ENCODE data around the gene VIPR2.

Gene VIPR2

GRCh38 chr7:159042581-159043101 is 102.0 kb downstream of the VIPR2 start:
- H3K36me3 ChIP-seq = no peaks in the 10 kb centered on the region
- H3K9me3 ChIP-seq = no peaks in the 10 kb centered on the region
- no peaks in the 10 kb centered on the region for H3K4me1 ChIP-seq
- TF ChIP-seq CTCF (IDR thresholded peaks at IDR 0.05; ENCODE audit: low read depth, low read length) = no peak
- DNase-seq = no peak
- no peaks in the 10 kb centered on the region for H3K27me3 ChIP-seq
- H3K4me3 ChIP-seq (ENCODE audit: low read depth, low read length) = no peak overlapping the region

- no peaks in the 10 kb centered on the region for H3K36me3 ChIP-seq
- no peak for DNase-seq
- H3K4me3 ChIP-seq (ENCODE audit: low read depth, low read length) = no peak overlapping the region
- no peaks in the 10 kb centered on the region for H3K4me1 ChIP-seq
- no peaks in the 10 kb centered on the region for H3K9me3 ChIP-seq
- TF ChIP-seq CTCF (IDR thresholded peaks at IDR 0.05; ENCODE audit: low read depth, low read length) = no peak
- no peaks in the 10 kb centered on the region for H3K27me3 ChIP-seq
These were observed 102.6 kb downstream of the VIPR2 start for GRCh38 chr7:159042103-159042502.

- TF ChIP-seq CTCF (IDR thresholded peaks at IDR 0.05; ENCODE audit: low read depth, low read length) = no peak
- Histone ChIP-seq H3K9me3 (no peaks in the 10 kb centered on the region), H3K36me3 (no peaks in the 10 kb centered on the region), H3K27me3 (no peaks in the 10 kb centered on the region), H3K4me1 (no peaks in the 10 kb centered on the region), H3K4me3 (ENCODE audit: low read depth, low read length) (no peak overlapping the region)
- no peak for DNase-seq
These were observed 103.6 kb downstream of the VIPR2 start for GRCh38 chr7:159040912-159041711.

GRCh38 chr7:159040146-159040545 is 104.5 kb downstream of the VIPR2 start:
- Histone ChIP-seq H3K36me3 (no peaks in the 10 kb centered on the region), H3K9me3 (no peaks in the 10 kb centered on the region), H3K4me1 (no peaks in the 10 kb centered on the region), H3K4me3 (ENCODE audit: low read depth, low read length) (no peak overlapping the region), H3K27me3 (no peaks in the 10 kb centered on the region)
- no peak for TF ChIP-seq CTCF (IDR thresholded peaks at IDR 0.05; ENCODE audit: low read depth, low read length)
- no peak for DNase-seq

- Histone ChIP-seq H3K4me3 (ENCODE audit: low read depth, low read length) (no peak overlapping the region), H3K36me3 (no peaks in the 10 kb centered on the region), H3K27me3 (no peaks in the 10 kb centered on the region), H3K9me3 (no peaks in the 10 kb centered on the region), H3K4me1 (no peaks in the 10 kb centered on the region)
- DNase-seq = no peak
- TF ChIP-seq CTCF (IDR thresholded peaks at IDR 0.05; ENCODE audit: low read depth, low read length) = no peak
These were observed 105.0 kb downstream of the VIPR2 start for GRCh38 chr7:159039716-159040115.

GRCh38 chr7:159038066-159038465 is 106.6 kb downstream of the VIPR2 start:
- H3K4me3 ChIP-seq (ENCODE audit: low read depth, low read length) = no peak overlapping the region
- H3K9me3 ChIP-seq = no peaks in the 10 kb centered on the region
- no peaks in the 10 kb centered on the region for H3K4me1 ChIP-seq
- no peak for DNase-seq
- H3K36me3 ChIP-seq = no peaks in the 10 kb centered on the region
- no peaks in the 10 kb centered on the region for H3K27me3 ChIP-seq
- TF ChIP-seq CTCF (IDR thresholded peaks at IDR 0.05; ENCODE audit: low read depth, low read length) = no peak

Data from BE2C (cell line).